NB4 (cell line): ENCODE data around the gene PDE4D.
A peak's percentile ranks its signal among the peaks of the same experiment; 100 is the strongest.

Experiments used
- DNase-seq: peaks from one replicate; pipeline ENCODE4 v3.0.0; 2010; ENCODE audit warnings: low read depth
- H3K4me3 ChIP-seq: one replicate; pipeline ENCODE4 v1.5.1; 2011; ENCODE audit warnings: mild to moderate bottlenecking, low read depth, low read length, moderate library complexity
- CTCF ChIP-seq: IDR thresholded peaks from one replicate; pipeline ENCODE4 v1.5.1; 2012; ENCODE audit warnings: low read depth, low read length
- MAX ChIP-seq: IDR thresholded peaks from 2 replicates; pipeline ENCODE4 v1.6.1; 2011; ENCODE audit warnings: low read depth, low read length
- MYC ChIP-seq: IDR thresholded peaks from 2 replicates; pipeline ENCODE4 v1.6.1; 2011; ENCODE audit warnings: low read depth, low read length
- POLR2A ChIP-seq: IDR thresholded peaks from 2 replicates; pipeline ENCODE4 v1.6.1; 2011; ENCODE audit warnings: mild to moderate bottlenecking; ENCODE audit not compliant: insufficient read length; ENCODE audit errors: extremely low read depth

PDE4D gene

GRCh38 chr5:59660737-59661136, 232.8 kb downstream of the PDE4D start:
- DNase-seq, result peak; percentile 5
- H3K4me3 ChIP-seq, result no peak overlapping the region
- TF ChIP-seq MYC, result no peak
- no peak for TF ChIP-seq POLR2A
- TF ChIP-seq MAX, result no peak
- no peak for TF ChIP-seq CTCF

- no peak overlapping the region for H3K4me3 ChIP-seq
- TF ChIP-seq MAX, result peak; percentile 37; the same call in 1 of the 2 replicates
- TF ChIP-seq MYC, result no peak
- TF ChIP-seq CTCF, result no peak
- no peak for TF ChIP-seq POLR2A
- DNase-seq, result peak; percentile 32
Observed at GRCh38 chr5:59656351-59657254, 236.9 kb downstream of the PDE4D start.

GRCh38 chr5:59655693-59656309, 237.7 kb downstream of the PDE4D start:
- no peak for TF ChIP-seq MYC
- no peak for TF ChIP-seq CTCF
- TF ChIP-seq MAX, result no peak
- no peak for TF ChIP-seq POLR2A
- no peak overlapping the region for H3K4me3 ChIP-seq
- no peak for DNase-seq

GRCh38 chr5:59654691-59655090, 238.8 kb downstream of the PDE4D start:
- H3K4me3 ChIP-seq, result no peak overlapping the region
- TF ChIP-seq POLR2A (no peak), CTCF (no peak), MAX (no peak), MYC (no peak)
- no peak for DNase-seq

- no peak overlapping the region for H3K4me3 ChIP-seq
- DNase-seq, result no peak
- TF ChIP-seq POLR2A (no peak), MAX (no peak), MYC (no peak), CTCF (no peak)
Observed at GRCh38 chr5:59652449-59652848, 241.1 kb downstream of the PDE4D start.
